ENCODE data around the gene TNP2.

TNP2 gene

GRCh38 chr16:11218604-11218962 lies 50.5 kb downstream of the TNP2 start:
- DNase-seq (ENCODE audit: low spot score): no peak

Measured in COLO829 (cell line).